Loucy (cell line): ENCODE results near the gene TEAD1.

Source experiments
- EZH2phosphoT487 ChIP-seq: fragments of 200-600 bp; IDR thresholded peaks from 2 replicates; pipeline ENCODE4 v1.6.1; 2018; ENCODE audit warnings: antibody characterized with exemption, mild to moderate bottlenecking, moderate library complexity, borderline replicate concordance
- TF ChIP-seq, protein P1 (sequence below): fragments of 200-600 bp; sonication (generic); conservative IDR thresholded peaks from 2 replicates; pipeline ENCODE4 v1.5.1; 2014; ENCODE audit warnings: mild to moderate bottlenecking, antibody characterized with exemption, low read length

DNA sequence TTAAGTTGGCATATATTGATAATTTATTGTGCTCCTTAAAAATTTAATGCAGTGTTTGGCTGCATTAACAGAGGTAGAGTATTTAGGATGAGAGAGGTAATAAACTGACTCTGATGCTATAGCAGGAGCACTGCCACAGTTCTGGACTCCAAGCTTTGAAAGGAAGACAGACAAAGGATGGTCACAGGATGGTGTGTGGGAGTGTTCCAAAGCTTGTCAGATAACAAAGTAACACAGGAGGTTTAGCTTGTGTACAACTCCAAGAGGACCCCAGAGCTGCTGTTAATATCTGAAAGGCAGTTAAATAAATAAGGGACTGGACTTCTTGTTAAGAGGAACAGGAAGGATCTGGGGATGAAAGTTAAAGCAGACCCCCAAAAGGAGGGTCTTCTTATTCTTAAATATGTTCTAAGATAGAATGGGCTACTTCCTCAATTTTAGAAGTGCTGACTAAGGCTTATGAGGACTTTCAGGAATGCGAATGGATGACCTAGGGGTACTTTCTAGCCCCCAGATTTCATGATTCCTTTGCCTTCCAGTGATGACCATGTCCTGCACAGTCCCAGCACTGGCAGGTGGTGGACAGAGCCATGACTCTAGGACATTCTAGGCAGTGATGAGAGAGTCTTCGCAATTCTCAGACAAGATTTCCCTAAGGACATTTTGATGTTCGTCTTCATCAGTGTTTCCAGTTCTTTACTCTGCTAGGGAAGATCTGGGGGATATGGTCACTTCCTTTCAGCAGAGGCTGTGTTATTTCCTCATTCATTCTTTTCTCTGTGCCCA is 185.8 kb downstream of the TEAD1 start:
- TF ChIP-seq, protein P1, sequence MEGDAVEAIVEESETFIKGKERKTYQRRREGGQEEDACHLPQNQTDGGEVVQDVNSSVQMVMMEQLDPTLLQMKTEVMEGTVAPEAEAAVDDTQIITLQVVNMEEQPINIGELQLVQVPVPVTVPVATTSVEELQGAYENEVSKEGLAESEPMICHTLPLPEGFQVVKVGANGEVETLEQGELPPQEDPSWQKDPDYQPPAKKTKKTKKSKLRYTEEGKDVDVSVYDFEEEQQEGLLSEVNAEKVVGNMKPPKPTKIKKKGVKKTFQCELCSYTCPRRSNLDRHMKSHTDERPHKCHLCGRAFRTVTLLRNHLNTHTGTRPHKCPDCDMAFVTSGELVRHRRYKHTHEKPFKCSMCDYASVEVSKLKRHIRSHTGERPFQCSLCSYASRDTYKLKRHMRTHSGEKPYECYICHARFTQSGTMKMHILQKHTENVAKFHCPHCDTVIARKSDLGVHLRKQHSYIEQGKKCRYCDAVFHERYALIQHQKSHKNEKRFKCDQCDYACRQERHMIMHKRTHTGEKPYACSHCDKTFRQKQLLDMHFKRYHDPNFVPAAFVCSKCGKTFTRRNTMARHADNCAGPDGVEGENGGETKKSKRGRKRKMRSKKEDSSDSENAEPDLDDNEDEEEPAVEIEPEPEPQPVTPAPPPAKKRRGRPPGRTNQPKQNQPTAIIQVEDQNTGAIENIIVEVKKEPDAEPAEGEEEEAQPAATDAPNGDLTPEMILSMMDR = no peak
- TF ChIP-seq EZH2phosphoT487 = no peak
